T-cell (primary cell): ENCODE results near the gene FOXQ1. TPM values are rescaled to one million over a fixed set of nuclear protein-coding genes. Genes with fewer than 3 reads are reported as not detected.
"Not testable (repeated sequence)": the region's sequence is repeated elsewhere in the genome, so short reads cannot be mapped to it uniquely, and the experiment has no call there.

Experiments
- ATAC-seq, 4 experiments: fragments of 200-7000 bp in 3 of 4; fragments of 150-1000 bp in 1 of 4; cut with Tn5 transposase; replicated peaks in 1 of 4; 1 replicate in 3 of 4; 2 replicates in 1 of 4; pipeline ENCODE4 v1.10.0; 2021; ENCODE audit warnings: moderate library complexity in 3 of 4, mild to moderate bottlenecking in 2 of 4, moderate number of reproducible peaks in 1 of 4
- CTCF ChIA-PET, 2 donors: fragments of 300-600 bp; sonication (Branson Sonifier 250); formaldehyde crosslinking; loops; one replicate each; lab custom pipeline; 2022; ENCODE audit warnings: antibody characterized with exemption in 2 of 2; lab: Charles Lee
- POLR2A ChIA-PET, 2 donors: fragments of 300-600 bp; sonication (Branson Sonifier 250); formaldehyde crosslinking; loops; one replicate each; lab custom pipeline; 2022; ENCODE audit warnings: antibody characterized with exemption in 2 of 2; lab: Charles Lee
- DNase-seq, 35 experiments: peaks; one replicate each; pipeline versions ENCODE4 v3.0.0 to v3.0.0-alpha.2; 2013 to 2023
- H3K27ac ChIP-seq: one replicate; pipeline ENCODE4 v1.5.1; 2013; ENCODE audit warnings: low read length
- H3K27me3 ChIP-seq, 2 experiments: replicated peaks in 1 of 2; 1 replicate in 1 of 2; 2 replicates in 1 of 2; pipeline versions ENCODE4 v1.6.1 to v1.7.0; 2013; ENCODE audit warnings: low read length in 1 of 2, mixed read lengths in 1 of 2; ENCODE audit not compliant: control insufficient read depth in 2 of 2, insufficient read depth in 2 of 2; ENCODE audit errors: extremely low read depth in 1 of 2
- H3K36me3 ChIP-seq, 2 donors: 1 replicate in 1 of 2; 2 replicates in 1 of 2; pipeline versions ENCODE4 v1.6.1 to v1.7.0; 2013; ENCODE audit warnings: low read length in 1 of 2; ENCODE audit not compliant: control insufficient read depth in 2 of 2, insufficient read depth in 1 of 2; ENCODE audit errors: extremely low read depth in 1 of 2
- H3K4me1 ChIP-seq, 2 experiments: 1 replicate in 1 of 2; 2 replicates in 1 of 2; pipeline versions ENCODE4 v1.6.1 to v1.7.0; 2013; ENCODE audit warnings: low read length in 2 of 2, mixed read lengths in 1 of 2; ENCODE audit not compliant: insufficient read depth in 2 of 2, control insufficient read depth in 1 of 2; ENCODE audit errors: extremely low read depth in 1 of 2
- H3K4me3 ChIP-seq, 2 donors: 1 replicate in 1 of 2; 2 replicates in 1 of 2; pipeline versions ENCODE4 v1.5.1 to v1.7.0; 2013; ENCODE audit warnings: mild to moderate bottlenecking in 2 of 2, low read length in 1 of 2, moderate library complexity in 1 of 2; ENCODE audit not compliant: control insufficient read depth in 1 of 2; ENCODE audit errors: extremely low read depth in 1 of 2
- H3K9me3 ChIP-seq: 2 replicates; pipeline ENCODE4 v1.7.0; 2013
- H3K27ac Mint-ChIP-seq, 2 donors: one replicate each; pipeline ENCODE4 v1.8.0; 2020 to 2021; ENCODE audit warnings: mild to moderate bottlenecking in 2 of 2, mixed read lengths in 2 of 2
- H3K27me3 Mint-ChIP-seq, 2 donors: one replicate each; pipeline ENCODE4 v1.8.0; 2021 to 2022; ENCODE audit warnings: mixed read lengths in 2 of 2
- H3K36me3 Mint-ChIP-seq: one replicate; pipeline ENCODE4 v1.8.0; 2021; ENCODE audit warnings: mixed read lengths
- H3K4me1 Mint-ChIP-seq, 3 donors: one replicate each; pipeline ENCODE4 v1.8.0; 2020 to 2022; ENCODE audit warnings: mixed read lengths in 3 of 3, mild to moderate bottlenecking in 1 of 3
- H3K4me3 Mint-ChIP-seq, 3 donors: one replicate each; pipeline ENCODE4 v1.8.0; 2020 to 2022; ENCODE audit warnings: mild to moderate bottlenecking in 3 of 3, mixed read lengths in 3 of 3, moderate library complexity in 3 of 3
- H3K9me3 Mint-ChIP-seq, 3 donors: one replicate each; pipeline ENCODE4 v1.8.0; 2020 to 2022; ENCODE audit warnings: mixed read lengths in 3 of 3
- WGBS: methylation state at CpG from one replicate; pipeline ENCODE4 v1.1.5; 2013; ENCODE audit warnings: missing lambda C conversion rate; ENCODE audit not compliant: insufficient coverage; 5-methylcytosine and 5-hydroxymethylcytosine counted together
- total RNA-seq, 35 experiments: library from RNA in 6 of 35; stranded (reverse) in 6 of 35; fragments of 120-200 nt in 1 of 35; gene quantifications; one replicate each; pipeline versions ENCODE4 v1.2.1 to v1.2.4 and lab custom pipeline; 2013 to 2026

Gene FOXQ1
- total RNA-seq, 5 donors from 2014 or later (not counting 1 experiment from before 2014, with no cell fraction given), result 0.09 TPM; not detected in 4

GRCh38 chr6:1347161-1347560 is 35.3 kb downstream of the FOXQ1 start:
- Mint-ChIP-seq H3K9me3 (peaks cover 31 to 37% (median 35%) of the 10 kb centered on the region in 3 donors), H3K4me3 (no peak overlapping the region), H3K36me3 (no peaks in the 10 kb centered on the region), H3K4me1 (no peaks in the 10 kb centered on the region), H3K27ac (no peak overlapping the region), H3K27me3 (peaks cover 51 to 56% of the 10 kb centered on the region in 2 donors)
- ChIA-PET POLR2A (interaction anchor here in 1 of 2 donors (0.6 kb wide), 1 partner anchor 835 kb away, joined by 3 read pairs; no protein-coding TSS in a partner anchor), CTCF (no interaction called here)
- no peaks in the 10 kb centered on the region for H3K4me1 ChIP-seq
- H3K4me3 ChIP-seq, result no peak overlapping the region
- peaks cover 5% of the 10 kb centered on the region for H3K9me3 ChIP-seq
- ATAC-seq (no peak), DNase-seq (no peak)
- peaks cover 0 to 16% of the 10 kb centered on the region in 2 experiments for H3K27me3 ChIP-seq
- H3K27ac ChIP-seq, result no peak overlapping the region
- 76% methylated on average over 3 of the region's 3 CpGs for WGBS
- no peaks in the 10 kb centered on the region for H3K36me3 ChIP-seq

DNA sequence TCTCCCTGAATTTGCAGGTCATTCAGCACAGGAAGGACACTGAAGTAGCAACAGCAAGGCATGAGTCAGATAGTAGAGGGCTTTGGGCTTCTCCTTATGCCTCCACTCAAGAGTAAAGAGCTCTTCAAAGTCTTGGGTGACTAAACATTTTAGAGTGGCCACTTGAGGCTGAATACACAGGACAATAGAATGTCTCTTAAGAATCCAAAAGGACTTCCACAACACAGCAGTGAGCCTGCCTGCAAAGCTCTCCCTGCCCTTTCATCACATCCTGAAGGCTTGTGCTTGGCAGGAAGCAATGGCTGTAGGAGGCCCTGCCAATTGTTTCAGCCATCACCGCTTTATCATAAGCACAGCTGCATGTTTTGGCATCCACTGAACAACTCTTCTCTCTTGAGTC is 36.8 kb downstream of the FOXQ1 start:
- Histone ChIP-seq H3K36me3 (no peaks in the 10 kb centered on the region), H3K27me3 (peaks cover 0 to 13% of the 10 kb centered on the region in 2 experiments), H3K27ac (no peak overlapping the region), H3K4me1 (no peaks in the 10 kb centered on the region), H3K9me3 (peaks cover 5% of the 10 kb centered on the region), H3K4me3 (no peak overlapping the region)
- peaks cover 28 to 42% (median 39%) of the 10 kb centered on the region in 3 donors for H3K9me3 Mint-ChIP-seq
- ATAC-seq (no peak), DNase-seq (no peak)
- POLR2A ChIA-PET, result no interaction called here
- no peak overlapping the region for H3K4me3 Mint-ChIP-seq
- CTCF ChIA-PET, result no interaction called here
- peaks cover 54 to 65% of the 10 kb centered on the region in 2 donors for H3K27me3 Mint-ChIP-seq
- WGBS, result no CpG with 5 or more reads among the region's 1 CpG
- H3K27ac Mint-ChIP-seq, result no peak overlapping the region
- no peaks in the 10 kb centered on the region for H3K36me3 Mint-ChIP-seq
- H3K4me1 Mint-ChIP-seq, result no peaks in the 10 kb centered on the region

DNA sequence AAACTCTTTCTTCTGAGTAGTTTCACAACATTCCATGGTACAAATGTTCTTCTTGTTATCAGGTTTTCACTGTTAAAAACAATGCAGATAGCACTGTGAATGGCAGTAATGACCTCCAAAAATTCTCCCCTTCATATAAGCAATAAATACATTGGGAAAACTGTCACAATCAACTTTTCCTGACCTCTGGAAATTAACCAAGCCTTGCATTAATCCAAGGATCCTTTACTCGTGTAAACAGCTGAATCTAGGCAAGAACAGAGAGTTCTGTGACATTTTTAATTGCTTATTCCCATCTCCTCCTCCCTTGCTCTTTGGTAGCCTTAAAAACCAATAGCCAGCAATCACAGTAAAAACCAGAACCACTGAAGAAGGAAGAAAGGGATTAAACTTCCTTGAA is 37.8 kb downstream of the FOXQ1 start:
- Mint-ChIP-seq H3K36me3 (no peaks in the 10 kb centered on the region), H3K9me3 (peaks cover 18 to 33% (median 30%) of the 10 kb centered on the region in 3 donors), H3K27ac (no peak overlapping the region), H3K27me3 (peaks cover 55 to 63% of the 10 kb centered on the region in 2 donors), H3K4me1 (no peaks in the 10 kb centered on the region), H3K4me3 (no peak overlapping the region)
- Histone ChIP-seq H3K36me3 (no peaks in the 10 kb centered on the region), H3K9me3 (peaks cover 5% of the 10 kb centered on the region), H3K27me3 (peaks cover 2 to 13% of the 10 kb centered on the region in 2 experiments), H3K27ac (no peak overlapping the region), H3K4me1 (no peaks in the 10 kb centered on the region), H3K4me3 (no peak overlapping the region)
- DNase-seq, result no peak
- POLR2A ChIA-PET, result interaction anchor here in 1 of 2 donors (0.6 kb wide), 1 partner anchor 49 kb away, joined by 8 read pairs; no protein-coding TSS in a partner anchor
- 15% methylated on average over 1 of the region's 1 CpG for WGBS
- CTCF ChIA-PET, result no interaction called here
- ATAC-seq, result no peak

DNA sequence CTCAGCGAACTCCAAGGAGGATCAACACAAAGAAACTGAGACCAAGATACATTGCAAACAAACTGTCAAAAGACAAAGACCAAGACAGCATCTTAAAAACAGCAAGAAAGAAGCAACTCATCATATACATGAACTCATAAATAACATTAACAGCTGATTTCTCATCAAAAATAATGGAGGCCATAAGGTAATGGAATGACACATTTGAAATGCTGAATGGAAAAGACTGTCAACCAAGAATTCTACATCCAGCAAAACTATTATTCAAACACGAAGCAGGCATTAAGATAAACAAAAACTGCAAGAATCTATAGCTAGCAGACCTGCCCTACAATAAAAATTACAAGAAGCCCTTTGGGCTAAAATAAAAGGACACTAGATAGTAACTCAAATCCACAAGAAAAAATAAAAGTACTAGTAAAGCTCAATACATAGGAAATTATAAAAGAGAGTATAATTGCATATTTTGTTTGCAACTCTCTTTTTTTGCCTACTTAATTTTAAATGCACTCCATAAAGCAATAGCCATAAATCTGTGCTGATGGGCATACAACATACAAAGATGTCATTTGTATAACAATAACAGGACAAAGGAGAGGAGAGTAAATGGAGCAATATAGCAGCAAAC is 39.6 kb downstream of the FOXQ1 start:
- H3K27me3 Mint-ChIP-seq, result peaks cover 56 to 62% of the 10 kb centered on the region in 2 donors

DNA sequence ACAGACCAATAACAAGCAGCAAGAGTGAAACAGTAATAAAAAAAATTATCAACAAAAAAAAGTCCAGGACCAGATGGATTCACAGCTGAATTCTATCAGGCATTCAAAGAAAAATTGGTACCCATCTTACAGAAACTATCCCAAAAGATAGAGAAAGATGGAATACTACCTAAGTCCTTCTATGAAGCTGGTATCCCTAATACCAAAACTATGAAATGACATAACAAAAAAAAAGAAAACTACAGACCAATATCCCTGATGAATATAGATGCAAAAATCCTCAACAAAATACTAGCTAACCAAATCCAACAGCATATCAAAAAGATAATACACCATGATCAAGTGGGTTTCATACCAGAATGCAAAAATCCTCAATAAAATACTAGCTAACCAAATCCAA is 43.2 kb downstream of the FOXQ1 start:
- H3K27me3 ChIP-seq, DNase-seq, H3K36me3 ChIP-seq, H3K4me3 ChIP-seq, H3K4me1 ChIP-seq, CTCF ChIA-PET, H3K4me3 Mint-ChIP-seq, ATAC-seq, H3K9me3 ChIP-seq, H3K36me3 Mint-ChIP-seq, H3K4me1 Mint-ChIP-seq, H3K27ac Mint-ChIP-seq, POLR2A ChIA-PET, H3K27ac ChIP-seq: not testable (repeated sequence)
- Mint-ChIP-seq H3K9me3 (peaks cover 13 to 28% (median 24%) of the 10 kb centered on the region in 3 donors), H3K27me3 (peaks cover 43 to 50% of the 10 kb centered on the region in 2 donors)

More for the DNA sequence above, 39.6 kb downstream of the FOXQ1 start:
- Histone ChIP-seq H3K9me3 (peaks cover 5% of the 10 kb centered on the region), H3K27me3 (peaks cover 2 to 11% of the 10 kb centered on the region in 2 experiments), H3K36me3 (no peaks in the 10 kb centered on the region), H3K27ac (no peak overlapping the region), H3K4me1 (no peaks in the 10 kb centered on the region), H3K4me3 (no peak overlapping the region)
- WGBS, result 83% methylated on average over 1 of the region's 2 CpGs
- H3K9me3 Mint-ChIP-seq, result peaks cover 13 to 28% (median 24%) of the 10 kb centered on the region in 3 donors
- no peak for DNase-seq
- ChIA-PET POLR2A (no interaction called here), CTCF (interaction anchor here in 1 of 2 donors (0.7 kb wide), 1 partner anchor 10 kb away, joined by 3 read pairs; no protein-coding TSS in a partner anchor)
- H3K36me3 Mint-ChIP-seq, result no peaks in the 10 kb centered on the region
- no peak for ATAC-seq
- no peak overlapping the region for H3K4me3 Mint-ChIP-seq
- no peaks in the 10 kb centered on the region for H3K4me1 Mint-ChIP-seq
- no peak overlapping the region for H3K27ac Mint-ChIP-seq

DNA sequence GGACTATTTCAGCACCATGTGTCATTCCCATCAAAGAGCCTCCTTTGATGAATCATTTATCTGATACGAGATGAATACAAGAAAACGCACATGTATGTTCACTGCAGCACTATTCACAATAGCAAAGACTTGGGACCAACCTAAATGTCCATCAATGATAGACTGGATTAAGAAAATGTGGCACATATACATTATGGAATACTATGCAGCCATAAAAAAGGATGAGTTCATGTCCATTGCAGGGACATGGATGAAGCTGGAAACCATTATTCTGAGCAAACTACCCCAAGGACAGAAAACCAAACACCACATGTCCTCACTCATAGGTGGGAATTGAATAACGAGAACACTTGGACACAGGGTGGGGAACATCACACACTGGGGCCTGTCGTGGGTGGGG is 49.8 kb downstream of the FOXQ1 start:
- H3K27me3 Mint-ChIP-seq, result peaks cover 46 to 55% of the 10 kb centered on the region in 2 donors
- CTCF ChIA-PET, result not testable (repeated sequence)
- no CpG with 5 or more reads among the region's 4 CpGs for WGBS

More for the DNA sequence above, 49.8 kb downstream of the FOXQ1 start:
- ATAC-seq, H3K27ac ChIP-seq, H3K36me3 Mint-ChIP-seq, H3K4me1 Mint-ChIP-seq, H3K4me3 Mint-ChIP-seq, DNase-seq, H3K4me3 ChIP-seq, H3K27me3 ChIP-seq, H3K9me3 Mint-ChIP-seq, H3K4me1 ChIP-seq, H3K27ac Mint-ChIP-seq, POLR2A ChIA-PET, H3K9me3 ChIP-seq, H3K36me3 ChIP-seq: not testable (repeated sequence)
